Measurements from ENCODE around the gene PDZD8.

Gene PDZD8

DNA sequence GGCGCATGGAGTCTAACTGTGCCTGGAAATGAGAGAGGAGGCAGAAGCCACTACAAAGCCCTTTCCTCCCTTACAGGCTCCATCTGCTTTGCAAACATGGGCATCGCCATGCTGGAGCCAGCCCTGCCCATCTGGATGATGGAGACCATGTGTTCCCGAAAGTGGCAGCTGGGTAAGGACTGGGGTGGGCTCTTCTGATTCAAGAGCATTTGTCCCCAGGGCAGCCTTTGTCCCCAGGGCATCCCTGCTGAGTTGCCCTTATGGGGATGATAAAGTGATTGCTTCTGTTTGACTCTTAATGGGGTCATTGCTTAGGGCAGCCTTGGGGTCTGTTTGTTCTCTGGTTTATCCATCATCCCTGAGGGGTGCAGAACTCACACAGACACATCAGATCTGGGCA lies 117.5 kb downstream of the PDZD8 start:
- DNase-seq (ENCODE audit: low read depth, low spot score), result no peak
- in situ Hi-C loops (cut with HindIII; ENCODE audit: low sequenced_read_pairs), result no loop called here
- H3K4me3 ChIP-seq (ENCODE audit: low read depth, low read length), result no peak overlapping the region
- TF ChIP-seq, protein P1, sequence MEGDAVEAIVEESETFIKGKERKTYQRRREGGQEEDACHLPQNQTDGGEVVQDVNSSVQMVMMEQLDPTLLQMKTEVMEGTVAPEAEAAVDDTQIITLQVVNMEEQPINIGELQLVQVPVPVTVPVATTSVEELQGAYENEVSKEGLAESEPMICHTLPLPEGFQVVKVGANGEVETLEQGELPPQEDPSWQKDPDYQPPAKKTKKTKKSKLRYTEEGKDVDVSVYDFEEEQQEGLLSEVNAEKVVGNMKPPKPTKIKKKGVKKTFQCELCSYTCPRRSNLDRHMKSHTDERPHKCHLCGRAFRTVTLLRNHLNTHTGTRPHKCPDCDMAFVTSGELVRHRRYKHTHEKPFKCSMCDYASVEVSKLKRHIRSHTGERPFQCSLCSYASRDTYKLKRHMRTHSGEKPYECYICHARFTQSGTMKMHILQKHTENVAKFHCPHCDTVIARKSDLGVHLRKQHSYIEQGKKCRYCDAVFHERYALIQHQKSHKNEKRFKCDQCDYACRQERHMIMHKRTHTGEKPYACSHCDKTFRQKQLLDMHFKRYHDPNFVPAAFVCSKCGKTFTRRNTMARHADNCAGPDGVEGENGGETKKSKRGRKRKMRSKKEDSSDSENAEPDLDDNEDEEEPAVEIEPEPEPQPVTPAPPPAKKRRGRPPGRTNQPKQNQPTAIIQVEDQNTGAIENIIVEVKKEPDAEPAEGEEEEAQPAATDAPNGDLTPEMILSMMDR (IDR thresholded peaks at IDR 0.05; ENCODE audit: low read depth, low read length), result no peak

- in situ Hi-C loops (cut with HindIII; ENCODE audit: low sequenced_read_pairs), result no loop called here
- TF ChIP-seq, protein P1 (IDR thresholded peaks at IDR 0.05; ENCODE audit: low read depth, low read length), result no peak
- H3K4me3 ChIP-seq (ENCODE audit: low read depth, low read length), result no peak overlapping the region
- no peak for DNase-seq (ENCODE audit: low read depth, low spot score)
These were observed 118.3 kb downstream of the PDZD8 start for GRCh38 chr10:117256910-117257309.

DNA sequence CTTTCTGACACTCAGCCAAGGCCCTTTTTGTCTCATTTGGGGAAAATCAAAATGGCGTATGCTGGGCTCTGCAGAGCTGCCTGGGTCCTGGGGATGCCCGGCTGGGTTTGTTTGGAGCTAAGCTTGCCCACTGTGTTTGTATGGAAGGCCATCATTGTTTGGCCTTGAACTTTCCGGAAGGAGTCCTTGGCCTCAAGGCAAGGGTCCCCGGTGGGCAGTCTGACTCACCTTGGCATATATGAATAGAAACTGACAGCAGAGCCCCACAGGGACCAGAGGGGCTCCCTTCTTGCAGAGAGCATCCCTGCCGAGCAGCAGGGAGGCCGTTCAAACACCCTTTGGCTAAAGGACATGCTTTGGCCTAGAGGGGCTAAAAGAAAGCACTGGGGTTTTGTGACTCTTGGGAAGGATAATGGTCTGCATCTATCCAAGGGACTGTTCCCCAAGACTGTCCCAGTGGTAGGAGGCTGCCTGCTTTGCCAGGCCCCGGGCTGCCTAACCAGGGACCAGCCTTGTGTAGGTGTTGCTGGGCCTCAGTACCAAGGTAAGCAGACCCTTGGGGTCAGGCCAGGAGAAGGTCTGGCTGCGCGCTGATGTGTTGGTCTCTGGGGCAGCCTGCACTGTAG lies 119.3 kb downstream of the PDZD8 start:
- no peak for DNase-seq (ENCODE audit: low read depth, low spot score)
- H3K4me3 ChIP-seq (ENCODE audit: low read depth, low read length), result no peak overlapping the region
- in situ Hi-C loops (cut with HindIII; ENCODE audit: low sequenced_read_pairs), result no loop called here
- TF ChIP-seq, protein P1 (IDR thresholded peaks at IDR 0.05; ENCODE audit: low read depth, low read length), result no peak

- H3K4me3 ChIP-seq (ENCODE audit: low read depth, low read length), result no peak overlapping the region
- in situ Hi-C loops (cut with HindIII; ENCODE audit: low sequenced_read_pairs), result no loop called here
- DNase-seq (ENCODE audit: low read depth, low spot score), result no peak
- TF ChIP-seq, protein P1 (IDR thresholded peaks at IDR 0.05; ENCODE audit: low read depth, low read length), result no peak
These were observed 120.2 kb downstream of the PDZD8 start for GRCh38 chr10:117254774-117255735.

GRCh38 chr10:117254338-117254737 lies 120.9 kb downstream of the PDZD8 start:
- no peak for DNase-seq (ENCODE audit: low read depth, low spot score)
- in situ Hi-C loops (cut with HindIII; ENCODE audit: low sequenced_read_pairs), result no loop called here
- TF ChIP-seq, protein P1 (IDR thresholded peaks at IDR 0.05; ENCODE audit: low read depth, low read length), result no peak

DNA sequence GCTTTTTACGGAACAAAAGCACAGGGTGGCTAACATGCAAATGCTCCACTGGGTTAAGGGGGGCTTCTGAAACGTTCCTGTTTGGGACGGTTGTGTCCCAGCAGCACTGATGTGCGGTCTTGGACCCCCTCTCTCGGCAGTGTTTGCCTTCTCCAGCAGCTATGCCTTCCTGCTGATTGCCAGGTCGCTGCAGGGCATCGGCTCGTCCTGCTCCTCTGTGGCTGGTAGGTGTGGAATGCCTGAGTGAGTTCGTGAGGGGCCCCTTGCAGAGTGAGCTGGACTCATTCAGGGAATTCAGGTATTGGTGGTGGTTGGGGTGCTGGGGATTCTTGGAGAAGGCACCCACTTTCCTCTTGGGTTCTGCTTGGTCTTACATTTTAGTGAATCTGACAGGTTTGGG lies 121.3 kb downstream of the PDZD8 start:
- DNase-seq (ENCODE audit: low read depth, low spot score), result no peak

More at GRCh38 chr10:117254338-117254737, 120.9 kb downstream of the PDZD8 start:
- H3K4me3 ChIP-seq (ENCODE audit: low read depth, low read length), result no peak overlapping the region

More for the DNA sequence above, 121.3 kb downstream of the PDZD8 start:
- H3K4me3 ChIP-seq (ENCODE audit: low read depth, low read length), result no peak overlapping the region
- in situ Hi-C loops (cut with HindIII; ENCODE audit: low sequenced_read_pairs), result no loop called here
- TF ChIP-seq, protein P1 (IDR thresholded peaks at IDR 0.05; ENCODE audit: low read depth, low read length), result no peak

All from astrocyte of the spinal cord (primary cell).